ENCODE data around the gene GALNT9. TPM values are rescaled to one million over a fixed set of nuclear protein-coding genes. Genes with fewer than 3 reads are reported as not detected.

Gene GALNT9
- total RNA-seq, 2 donors from 2014 or later, result 0.34 TPM; not detected in 1

DNA sequence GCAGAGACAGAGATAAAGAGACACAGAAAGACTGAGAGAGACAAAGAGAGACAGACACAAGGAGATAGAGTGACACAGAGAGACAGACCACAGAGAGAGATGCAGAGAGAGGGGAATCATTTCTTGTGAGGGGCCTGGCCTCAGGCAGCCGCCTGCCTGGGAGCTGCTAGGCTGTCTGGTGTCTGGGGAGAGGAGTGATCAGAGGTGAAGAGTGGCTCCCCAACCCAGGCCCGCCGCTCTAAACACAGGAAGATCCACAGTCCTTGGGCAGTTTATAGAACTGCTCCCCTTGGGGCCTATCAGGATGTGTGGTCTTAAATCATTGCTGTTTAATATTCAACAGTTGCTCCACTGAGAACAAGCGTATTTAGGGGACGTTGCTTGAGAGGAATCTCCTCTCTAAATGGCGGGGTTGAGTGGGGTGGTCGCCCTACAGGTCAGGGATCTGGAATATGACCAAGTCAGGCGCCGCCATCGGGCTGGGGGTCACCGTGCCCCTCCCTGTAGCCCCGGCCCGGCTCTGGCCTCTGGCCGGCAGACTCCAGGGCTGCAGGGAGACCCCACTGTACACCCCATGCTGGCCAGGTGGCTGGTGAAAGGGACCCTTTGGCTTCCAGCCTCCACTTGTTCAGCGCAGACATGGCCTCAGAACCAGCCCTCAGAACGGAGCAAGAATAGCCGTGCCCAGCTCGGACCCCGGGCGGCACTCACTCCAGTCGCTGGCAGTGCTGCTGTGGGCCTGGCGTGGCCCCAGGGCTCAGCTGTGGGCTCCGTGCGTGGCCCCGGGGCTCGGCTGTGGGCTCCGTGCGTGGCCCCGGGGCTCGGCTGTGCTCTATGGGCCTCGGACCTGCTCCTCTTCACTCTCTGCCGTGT is 89.4 kb downstream of the GALNT9 start:
- Mint-ChIP-seq H3K4me3 (no peak overlapping the region), H3K27ac (no peak overlapping the region), H3K36me3 (ENCODE audit: low read depth) (no peaks in the 10 kb centered on the region), H3K4me1 (peaks cover 11% of the 10 kb centered on the region), H3K27me3 (no peaks in the 10 kb centered on the region), H3K9me3 (no peaks in the 10 kb centered on the region)
- ATAC-seq (replicated peaks), result no peak

DNA sequence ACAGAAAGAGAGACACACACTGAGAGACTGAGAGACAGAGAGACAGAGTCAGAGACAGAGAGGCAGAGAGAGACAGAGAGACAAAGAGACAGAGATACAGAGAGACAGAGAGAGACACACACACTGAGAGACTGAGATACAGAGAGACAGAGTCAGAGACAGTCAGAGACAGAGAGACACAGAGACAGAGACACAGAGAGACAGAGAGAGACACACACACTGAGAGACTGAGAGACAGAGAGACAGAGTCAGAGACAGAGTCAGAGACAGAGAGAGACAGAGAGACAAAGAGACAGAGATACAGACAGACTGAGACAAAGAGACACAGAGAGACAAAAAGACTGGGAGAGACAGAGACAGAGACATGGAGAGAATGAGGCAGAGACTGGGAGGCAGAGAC is 90.0 kb downstream of the GALNT9 start:
- Mint-ChIP-seq H3K4me1 (peaks cover 11% of the 10 kb centered on the region), H3K9me3 (no peaks in the 10 kb centered on the region)
- no peak for ATAC-seq (replicated peaks)

DNA sequence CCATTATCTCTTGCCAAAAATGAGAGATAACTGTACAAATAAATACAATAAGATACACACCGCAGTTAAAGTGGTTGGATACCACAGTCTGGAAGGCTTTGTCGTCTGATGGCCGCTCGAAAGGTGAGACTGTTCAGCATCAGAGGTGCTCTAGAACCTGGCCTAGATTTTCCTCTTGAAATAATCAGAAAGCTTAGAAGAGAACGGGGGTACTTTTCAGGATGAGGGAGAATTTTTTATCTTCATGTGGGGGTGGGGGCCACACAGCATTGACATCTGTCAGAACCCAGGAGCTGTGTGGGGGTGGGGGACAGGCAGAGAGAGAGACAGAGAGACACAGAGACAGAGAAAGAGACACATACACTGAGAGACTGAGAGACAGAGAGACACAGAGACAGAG is 90.5 kb downstream of the GALNT9 start:
- Mint-ChIP-seq H3K4me1 (peaks cover 9% of the 10 kb centered on the region), H3K36me3 (ENCODE audit: low read depth) (no peaks in the 10 kb centered on the region), H3K4me3 (no peak overlapping the region), H3K27me3 (no peaks in the 10 kb centered on the region), H3K9me3 (no peaks in the 10 kb centered on the region), H3K27ac (peak overlapping the region; percentile 3)
- ATAC-seq (replicated peaks), result no peak

More for the DNA sequence above, 90.0 kb downstream of the GALNT9 start:
- Mint-ChIP-seq H3K4me3 (no peak overlapping the region), H3K27me3 (no peaks in the 10 kb centered on the region), H3K27ac (peak overlapping the region; percentile 3), H3K36me3 (ENCODE audit: low read depth) (no peaks in the 10 kb centered on the region)

DNA sequence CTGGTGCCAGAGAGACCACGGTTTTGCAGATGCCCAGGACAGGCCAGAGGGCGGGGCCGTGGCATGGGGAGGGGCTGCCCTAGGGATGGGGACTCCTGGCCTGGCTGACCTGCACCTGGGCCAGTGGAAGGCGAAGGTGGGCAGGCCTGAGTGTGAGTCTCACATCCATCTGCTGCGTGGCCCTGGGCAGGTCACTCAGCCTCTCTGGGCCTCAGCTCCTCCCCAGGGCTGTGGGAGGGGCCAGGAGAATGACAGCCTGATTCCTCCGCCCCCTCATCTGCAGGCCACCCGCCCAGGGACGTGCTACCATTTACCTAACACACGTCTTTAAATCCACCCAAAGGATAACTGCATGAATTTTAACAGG is 90.9 kb downstream of the GALNT9 start:
- peak; percentile 28 for ATAC-seq (replicated peaks)
- Mint-ChIP-seq H3K4me1 (peaks cover 5% of the 10 kb centered on the region), H3K9me3 (no peaks in the 10 kb centered on the region), H3K27me3 (no peaks in the 10 kb centered on the region), H3K36me3 (ENCODE audit: low read depth) (no peaks in the 10 kb centered on the region), H3K27ac (no peak overlapping the region), H3K4me3 (no peak overlapping the region)

DNA sequence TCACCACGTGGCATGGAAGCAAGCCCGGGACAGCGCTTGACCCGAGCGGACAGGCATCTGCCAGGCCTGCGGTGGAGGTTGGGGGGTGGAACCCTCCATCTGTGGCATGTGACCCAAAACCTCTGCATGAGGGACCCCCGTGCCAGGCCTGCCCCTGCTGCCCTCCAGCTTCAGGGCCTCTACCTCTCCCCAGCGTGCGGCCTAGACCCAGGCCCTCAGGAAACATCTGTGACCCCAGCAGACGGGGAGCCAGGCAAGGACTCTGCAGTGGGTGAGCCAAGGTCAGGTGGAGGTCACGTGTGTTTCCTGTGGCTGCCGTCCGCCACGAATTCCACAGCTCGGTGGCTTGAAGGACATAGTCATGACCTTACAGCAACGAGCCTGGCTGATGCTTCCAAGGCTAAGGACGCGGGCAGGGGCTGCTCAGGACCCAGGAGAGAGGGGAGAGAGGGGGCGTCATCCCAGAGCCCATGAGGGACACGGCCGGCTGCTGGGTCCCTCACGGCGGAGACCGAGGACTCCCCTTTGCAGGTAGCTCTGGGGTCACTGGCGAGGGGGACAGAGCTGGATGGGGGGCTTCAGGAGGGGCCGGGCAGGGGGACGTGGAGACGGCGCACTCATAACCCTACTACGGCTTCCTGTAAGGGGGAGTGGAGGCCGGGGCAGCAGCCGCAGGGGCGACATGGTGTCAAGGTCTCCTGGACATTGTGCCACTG is 91.5 kb downstream of the GALNT9 start:
- Mint-ChIP-seq H3K4me1 (peaks cover 5% of the 10 kb centered on the region), H3K9me3 (no peaks in the 10 kb centered on the region), H3K27me3 (no peaks in the 10 kb centered on the region), H3K36me3 (ENCODE audit: low read depth) (no peaks in the 10 kb centered on the region), H3K4me3 (no peak overlapping the region), H3K27ac (no peak overlapping the region)
- ATAC-seq (replicated peaks), result no peak

DNA sequence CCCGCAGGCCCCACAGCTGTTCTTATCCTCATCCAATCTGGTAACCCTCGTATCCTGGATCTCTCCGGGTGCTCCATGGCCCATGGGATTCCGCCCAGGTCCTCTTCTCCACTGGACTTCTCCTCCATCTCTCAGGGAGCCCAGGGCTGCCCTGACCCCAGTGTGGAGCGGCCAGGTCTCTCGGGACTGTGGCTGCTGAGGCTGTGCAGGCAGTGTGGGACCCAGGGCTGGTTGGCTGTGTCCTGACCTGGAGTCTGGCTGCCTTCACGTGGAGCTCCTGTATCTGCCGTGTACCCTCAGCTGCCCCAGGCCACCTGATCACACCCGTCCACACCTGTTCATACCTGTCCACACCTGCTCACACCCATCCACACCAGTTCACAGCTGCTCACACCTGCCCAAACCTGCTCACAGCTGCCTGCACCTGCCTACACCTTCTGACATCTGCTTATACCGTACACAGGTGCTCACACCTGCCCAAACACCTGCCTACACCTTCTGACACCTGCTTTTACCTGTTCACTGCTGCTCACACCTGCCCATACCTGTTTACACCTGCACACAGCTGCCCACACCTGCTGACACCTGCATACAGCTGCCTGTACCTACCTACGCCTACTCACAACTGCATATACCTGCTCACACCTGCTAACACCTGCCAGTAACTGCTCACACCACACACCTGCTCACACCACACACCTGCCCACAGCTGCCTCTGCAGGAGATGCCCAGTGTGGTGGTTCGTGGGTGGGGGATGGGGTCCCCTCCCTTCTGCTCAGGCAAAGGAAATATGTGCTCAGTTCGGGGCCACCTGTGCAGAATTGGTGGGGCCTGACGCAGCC is 92.2 kb downstream of the GALNT9 start:
- no peak for ATAC-seq (replicated peaks)

DNA sequence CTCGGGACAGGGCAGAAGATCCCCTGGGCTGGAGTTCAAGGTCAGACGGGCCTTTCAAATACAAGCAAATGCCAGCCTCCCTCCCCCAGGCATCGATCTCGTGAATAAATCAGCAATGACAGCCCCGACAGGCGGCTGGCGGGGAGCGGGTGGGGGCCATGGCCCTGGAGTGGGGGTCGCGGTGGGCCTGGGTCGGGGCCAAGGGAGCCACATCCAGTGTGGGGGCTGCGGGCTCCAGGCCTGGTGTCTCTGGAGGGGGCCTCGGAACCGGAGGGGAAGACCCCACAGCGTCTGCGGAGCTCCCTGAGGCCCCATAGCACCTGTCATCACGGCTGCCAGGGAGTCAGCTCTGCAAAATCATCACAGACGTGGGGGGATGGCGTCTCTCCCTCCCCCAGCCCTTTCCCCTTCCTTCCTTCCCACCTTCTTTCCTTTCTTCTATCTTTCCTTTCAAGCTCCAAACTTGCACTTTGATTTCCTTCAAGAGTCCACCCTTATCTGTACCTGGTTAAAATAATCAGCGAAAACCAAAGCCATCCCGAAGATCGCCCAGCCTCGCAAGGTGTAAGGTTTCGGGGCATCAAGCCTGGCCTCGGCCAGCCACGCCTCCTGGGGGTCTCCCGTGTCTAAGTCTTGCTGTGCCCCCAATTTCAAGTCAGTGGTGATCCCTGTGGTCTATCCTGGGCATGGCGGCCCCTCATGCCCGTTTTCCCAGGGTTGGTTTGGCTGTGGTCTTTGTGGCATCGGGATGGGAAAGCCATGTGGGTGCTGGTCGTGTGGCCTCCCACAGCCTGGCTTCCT is 93.1 kb downstream of the GALNT9 start:
- Mint-ChIP-seq H3K27me3 (no peaks in the 10 kb centered on the region), H3K27ac (no peak overlapping the region), H3K4me1 (peaks cover 5% of the 10 kb centered on the region), H3K4me3 (no peak overlapping the region), H3K9me3 (no peaks in the 10 kb centered on the region), H3K36me3 (ENCODE audit: low read depth) (no peaks in the 10 kb centered on the region)
- ATAC-seq (replicated peaks), result no peak

More for the DNA sequence above, 92.2 kb downstream of the GALNT9 start:
- no peaks in the 10 kb centered on the region for H3K27me3 Mint-ChIP-seq
- no peaks in the 10 kb centered on the region for H3K36me3 Mint-ChIP-seq (ENCODE audit: low read depth)
- no peak overlapping the region for H3K27ac Mint-ChIP-seq
- H3K4me3 Mint-ChIP-seq, result no peak overlapping the region
- peaks cover 5% of the 10 kb centered on the region for H3K4me1 Mint-ChIP-seq
- H3K9me3 Mint-ChIP-seq, result no peaks in the 10 kb centered on the region

DNA sequence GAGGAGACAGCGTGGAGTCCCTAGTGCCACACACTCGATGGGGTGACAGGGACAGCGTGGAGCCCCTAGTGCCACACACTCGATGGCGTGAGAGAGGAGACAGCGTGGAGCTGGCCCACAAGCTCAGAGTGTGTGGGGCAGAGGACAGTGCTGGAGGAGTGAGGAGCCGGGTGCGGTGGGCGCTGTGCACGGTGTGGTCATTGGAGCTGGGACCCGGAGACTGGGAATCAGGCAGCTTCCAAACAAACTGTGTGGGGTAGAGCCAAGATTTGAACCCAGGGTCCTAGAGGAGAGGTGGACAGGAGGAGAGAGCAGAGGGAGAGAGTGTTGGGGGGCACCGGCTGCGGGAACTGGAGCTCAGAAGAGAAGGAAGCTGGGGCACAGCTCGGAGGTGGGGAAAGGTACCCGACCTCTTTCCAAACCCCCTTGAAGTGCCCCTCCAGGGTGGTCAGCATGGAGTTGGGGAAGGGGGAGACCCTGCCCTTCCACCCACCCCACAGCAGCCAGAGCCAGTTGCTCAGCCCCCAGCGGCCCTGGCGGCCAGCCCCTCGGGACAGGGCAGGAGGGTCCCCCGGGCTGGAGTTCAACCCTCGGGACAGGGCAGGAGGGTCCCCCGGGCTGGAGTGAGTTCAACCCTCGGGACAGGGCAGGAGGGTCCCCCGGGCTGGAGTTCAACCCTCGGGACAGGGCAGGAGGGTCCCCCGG is 94.1 kb downstream of the GALNT9 start:
- Mint-ChIP-seq H3K27ac (no peak overlapping the region), H3K36me3 (ENCODE audit: low read depth) (no peaks in the 10 kb centered on the region), H3K4me1 (peaks cover 5% of the 10 kb centered on the region), H3K27me3 (no peaks in the 10 kb centered on the region), H3K9me3 (no peaks in the 10 kb centered on the region), H3K4me3 (no peak overlapping the region)
- no peak for ATAC-seq (replicated peaks)

DNA sequence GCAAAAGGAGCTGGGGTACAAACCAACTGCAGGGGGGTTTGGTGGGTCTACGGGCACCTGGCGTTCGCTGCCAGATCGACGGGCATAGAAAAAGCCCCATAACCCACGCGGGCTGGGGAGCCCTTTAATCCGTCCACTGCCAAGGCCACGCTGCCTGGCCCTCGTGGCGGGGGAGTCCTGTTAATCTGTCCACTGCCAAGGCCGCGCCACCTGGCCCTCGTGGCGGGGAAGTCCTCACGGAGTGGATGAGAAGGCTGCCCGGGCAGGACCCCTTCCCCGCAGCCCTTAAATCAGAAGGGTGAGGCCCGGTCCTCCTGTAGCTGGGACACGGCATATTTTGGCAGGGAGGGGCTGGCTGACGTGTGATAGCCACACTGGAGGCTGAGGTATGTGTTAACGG is 99.0 kb downstream of the GALNT9 start:
- H3K4me3 Mint-ChIP-seq, result no peak overlapping the region
- no peaks in the 10 kb centered on the region for H3K4me1 Mint-ChIP-seq
- H3K9me3 Mint-ChIP-seq, result no peaks in the 10 kb centered on the region
- no peak for ATAC-seq (replicated peaks)
- no peaks in the 10 kb centered on the region for H3K36me3 Mint-ChIP-seq (ENCODE audit: low read depth)
- H3K27ac Mint-ChIP-seq, result no peak overlapping the region
- peaks cover 6% of the 10 kb centered on the region for H3K27me3 Mint-ChIP-seq

DNA sequence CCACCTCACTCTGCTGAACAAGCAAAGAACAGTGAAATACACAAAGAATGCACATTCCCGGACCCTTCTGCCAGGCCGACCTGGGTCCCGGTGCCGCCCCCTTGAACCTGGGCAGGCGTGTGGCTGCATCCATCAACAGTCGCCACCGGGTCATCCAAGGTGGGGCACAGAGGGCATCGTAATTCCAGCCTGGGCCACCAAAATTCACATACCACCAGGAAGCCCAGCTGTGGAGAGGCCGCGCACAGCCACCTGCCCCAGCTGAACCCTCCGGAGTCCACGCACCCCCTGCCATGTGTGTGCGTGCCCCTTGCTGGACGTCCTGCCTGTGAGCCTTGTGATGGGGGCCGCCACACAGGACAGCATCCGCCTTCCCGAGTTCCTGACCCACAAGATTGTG is 99.5 kb downstream of the GALNT9 start:
- Mint-ChIP-seq H3K4me1 (no peaks in the 10 kb centered on the region), H3K27ac (no peak overlapping the region), H3K36me3 (ENCODE audit: low read depth) (no peaks in the 10 kb centered on the region), H3K27me3 (peaks cover 6% of the 10 kb centered on the region), H3K4me3 (no peak overlapping the region), H3K9me3 (no peaks in the 10 kb centered on the region)
- ATAC-seq (replicated peaks), result no peak

DNA sequence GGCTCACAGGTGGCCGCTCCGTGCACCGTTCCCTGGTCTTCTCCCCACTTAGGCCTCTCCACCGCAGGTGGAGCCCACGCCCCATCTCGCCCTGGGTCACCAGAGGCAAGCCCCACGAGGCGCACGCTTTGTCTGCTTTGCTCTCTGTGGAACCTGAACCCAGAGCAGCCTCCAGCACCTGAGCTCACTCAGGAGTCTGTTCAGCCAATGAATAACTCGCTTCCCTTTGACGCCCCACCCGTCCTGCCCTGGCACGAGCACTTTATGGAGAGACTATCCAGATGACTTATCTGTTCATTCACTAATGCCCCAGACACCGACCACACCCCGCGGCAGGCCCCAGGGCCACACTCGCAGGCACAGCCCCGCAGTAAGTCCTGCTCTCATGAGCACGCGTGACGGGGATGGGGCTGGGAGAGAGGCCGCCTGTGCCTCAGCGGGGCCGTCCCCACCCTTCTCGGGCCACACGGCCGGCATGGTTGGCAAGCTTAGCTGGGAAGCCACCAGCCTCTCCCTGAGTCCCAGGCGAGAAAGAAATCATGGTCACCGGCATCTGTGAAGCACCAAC is 100.1 kb downstream of the GALNT9 start:
- Mint-ChIP-seq H3K9me3 (no peaks in the 10 kb centered on the region), H3K27me3 (peaks cover 6% of the 10 kb centered on the region)
- ATAC-seq (replicated peaks), result no peak

DNA sequence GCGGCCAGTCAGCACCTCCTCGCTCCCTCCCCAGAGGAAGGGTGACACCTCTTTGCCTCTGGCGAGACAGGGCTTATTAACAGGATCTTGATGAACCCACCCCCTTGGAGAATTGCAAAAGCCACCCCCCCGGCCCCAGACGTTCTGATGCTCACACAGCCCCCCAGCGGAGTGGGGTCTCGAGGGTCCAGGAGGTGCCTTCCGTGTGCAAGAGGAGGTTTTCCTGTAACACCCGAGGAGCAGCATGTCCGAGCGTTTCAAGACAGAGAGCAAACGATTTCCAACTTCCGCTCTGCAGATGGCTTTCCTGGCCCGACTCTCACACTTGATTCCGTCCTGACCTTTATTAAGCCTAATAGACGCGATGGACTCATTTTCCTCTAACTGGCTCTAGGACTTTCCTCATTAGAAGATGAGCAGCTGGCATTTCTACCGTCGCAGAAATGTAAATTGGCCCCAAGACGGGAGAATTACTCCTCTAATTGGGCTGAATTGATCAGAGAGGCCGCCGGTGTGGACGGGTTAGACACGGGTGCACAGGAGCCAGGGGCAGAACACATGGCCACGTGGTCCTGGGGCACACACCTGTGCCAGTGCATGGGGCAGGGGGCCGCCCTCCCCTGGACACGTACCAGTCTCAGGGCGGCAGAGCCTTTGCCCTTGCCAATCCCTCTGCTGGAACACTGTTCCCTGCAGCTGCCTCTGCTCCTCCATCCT is 100.8 kb downstream of the GALNT9 start:
- Mint-ChIP-seq H3K27ac (no peak overlapping the region), H3K9me3 (no peaks in the 10 kb centered on the region), H3K4me3 (no peak overlapping the region), H3K27me3 (peaks cover 6% of the 10 kb centered on the region), H3K36me3 (ENCODE audit: low read depth) (no peaks in the 10 kb centered on the region), H3K4me1 (no peaks in the 10 kb centered on the region)
- ATAC-seq (replicated peaks), result no peak

More for the DNA sequence above, 100.1 kb downstream of the GALNT9 start:
- Mint-ChIP-seq H3K4me3 (no peak overlapping the region), H3K4me1 (no peaks in the 10 kb centered on the region), H3K36me3 (ENCODE audit: low read depth) (no peaks in the 10 kb centered on the region), H3K27ac (no peak overlapping the region)

All from activated T-helper 17 cell treated with anti-CD3 and anti-CD28 coated beads, Interleukin-2, amount 50 U/mL, for 72 hours (primary cell).